NCI-H146 treated with DMSO at 0.1 percent for 48 hours (cell line): ENCODE measurements around the gene BTF3L4.
"Not testable (repeated sequence)": the region's sequence is repeated elsewhere in the genome, so short reads cannot be mapped to it uniquely, and the experiment has no call there.

ENCODE experiments used
- DNase-seq: peaks from one replicate; lab custom pipeline; 2025; ENCODE audit not compliant: unreplicated experiment; lab: John Stamatoyannopoulos, UW

BTF3L4 gene

DNA sequence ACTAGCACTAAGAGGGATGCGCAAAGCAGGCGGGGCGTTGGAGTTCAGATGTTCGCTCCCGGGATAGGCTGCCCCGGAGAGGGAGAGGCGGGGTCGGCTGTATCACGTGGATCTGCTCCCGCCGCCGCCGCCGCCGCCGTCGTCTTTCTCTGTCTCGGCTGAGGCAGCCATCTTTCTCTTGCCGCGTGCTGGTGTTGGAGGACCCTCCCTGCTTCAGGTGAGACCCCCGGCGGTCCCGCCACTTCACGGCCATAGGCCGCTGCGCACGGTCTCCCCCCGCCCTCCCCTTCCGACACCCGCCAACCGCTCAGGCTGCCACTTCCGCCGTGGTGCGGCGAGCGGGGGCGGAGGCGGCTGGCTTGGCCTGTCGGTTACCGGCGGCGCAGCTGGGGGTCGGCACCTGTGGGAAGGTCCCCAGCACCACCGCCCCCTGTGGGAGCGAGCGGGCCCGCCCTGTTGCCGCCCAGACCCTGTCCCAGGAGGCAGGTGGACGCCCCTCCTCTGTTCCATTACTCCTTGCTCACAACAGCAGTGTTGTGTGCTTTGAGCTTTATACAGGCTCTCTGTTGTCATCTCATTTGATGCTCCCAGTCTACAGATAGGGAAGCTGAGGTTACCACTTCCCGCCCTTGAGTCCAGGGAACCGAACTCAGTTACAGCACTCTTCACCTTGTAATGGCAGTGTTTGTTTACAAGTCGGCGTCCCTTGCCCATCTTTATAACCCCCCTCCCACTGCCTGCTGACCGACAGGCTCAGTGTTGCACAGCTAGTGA lies at the start of gene BTF3L4:
BTF3L4 (plus strand) TSS at position 133 of the 774 bp plus-strand sequence. CDS start 3,553 bp downstream, outside the sequence.
- peak; percentile 96 for DNase-seq

DNA sequence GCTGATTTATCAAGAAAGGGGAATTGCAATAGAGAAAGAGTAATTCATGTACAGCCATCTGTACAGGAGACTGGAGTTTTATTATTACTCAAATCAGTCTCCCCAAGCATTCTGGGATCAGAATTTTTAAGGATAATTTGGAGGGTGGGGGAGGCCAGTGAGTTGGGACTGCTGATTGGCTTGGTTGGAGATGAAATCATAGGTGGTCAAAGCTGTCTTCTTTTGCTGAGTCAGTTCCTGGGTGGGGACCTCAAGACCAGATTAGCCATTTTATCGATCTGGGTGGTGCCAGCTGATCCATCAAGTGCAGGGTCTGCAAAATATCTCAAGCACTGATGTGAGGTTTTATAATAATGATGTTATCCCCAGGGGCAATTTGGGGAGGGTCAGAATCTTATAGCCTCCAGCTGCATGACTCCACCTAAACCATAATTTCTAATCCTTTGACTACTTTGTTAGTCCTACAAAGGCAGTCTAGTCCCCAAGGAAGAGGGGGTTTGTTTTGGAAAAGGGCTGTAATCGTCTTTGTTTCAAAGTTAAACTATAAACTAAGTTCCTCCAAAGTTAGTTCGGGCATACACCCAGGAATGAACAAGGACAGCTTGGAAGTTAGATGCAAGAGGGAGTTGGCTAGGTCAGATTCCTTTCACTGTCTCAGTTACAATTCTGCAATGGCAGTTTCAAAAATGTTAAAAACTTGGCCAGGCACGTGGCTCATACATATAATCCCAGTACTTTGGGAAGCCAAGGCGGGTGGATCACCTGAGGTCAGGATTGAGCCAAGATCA lies 48.7 kb upstream of the BTF3L4 start:
- no peak for DNase-seq

DNA sequence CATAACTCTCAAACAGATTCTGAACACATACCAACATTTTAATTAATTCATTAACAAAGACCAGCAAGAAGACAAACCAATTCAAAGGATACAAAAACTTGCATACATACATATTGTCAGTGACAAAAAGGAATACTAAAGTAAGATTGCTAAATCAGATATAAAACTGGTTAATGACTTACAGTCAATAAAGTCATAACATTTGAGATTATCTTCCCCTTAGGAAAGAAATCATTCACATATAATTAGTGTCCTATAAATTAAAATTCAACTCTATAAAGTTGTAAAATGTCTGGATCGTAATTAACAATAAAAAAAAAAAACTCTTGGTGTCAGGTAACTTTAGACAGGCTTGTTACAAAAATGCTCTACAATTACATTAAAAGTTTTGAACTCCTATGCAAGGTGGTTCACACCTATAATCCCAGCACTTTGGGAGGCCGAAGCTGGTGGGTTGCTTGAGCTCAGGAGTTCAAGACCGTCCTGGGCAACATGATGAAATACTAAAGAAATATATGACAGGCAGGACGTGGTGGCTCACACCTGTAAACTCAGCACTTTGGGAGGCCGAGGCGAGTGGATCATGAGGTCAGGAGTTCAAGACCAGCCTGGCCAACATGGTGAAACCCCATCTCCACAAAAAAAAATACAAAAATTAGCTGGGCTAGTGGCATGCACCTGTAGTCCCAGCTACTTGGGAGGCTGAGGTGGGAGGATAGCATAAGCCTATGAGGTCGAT lies 47.9 kb upstream of the BTF3L4 start:
- no peak for DNase-seq

DNA sequence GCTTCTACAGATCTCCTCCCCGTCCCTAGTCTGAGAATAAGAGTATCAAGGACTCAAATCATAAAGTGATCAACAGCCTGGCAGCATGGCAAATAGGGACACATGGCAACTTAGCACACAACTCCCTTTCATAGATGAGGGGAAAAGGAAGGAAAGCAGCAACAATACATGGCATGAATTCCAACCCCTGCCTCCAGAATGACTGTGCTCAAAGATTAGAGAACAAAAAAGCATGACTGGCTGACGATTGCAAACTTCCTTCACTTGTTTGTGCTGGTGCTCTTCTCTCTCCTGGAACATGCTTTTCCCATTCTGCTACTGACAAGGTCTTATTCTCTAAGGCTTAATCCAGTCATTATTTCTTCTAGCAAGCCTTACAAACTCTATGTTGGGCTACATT lies 34.0 kb upstream of the BTF3L4 start:
- DNase-seq: no peak

- no peak for DNase-seq
Measured at GRCh38 chr1:52026278-52026677, 29.8 kb upstream of the BTF3L4 start.

GRCh38 chr1:52028328-52028727 lies 27.8 kb upstream of the BTF3L4 start:
- DNase-seq: no peak

DNA sequence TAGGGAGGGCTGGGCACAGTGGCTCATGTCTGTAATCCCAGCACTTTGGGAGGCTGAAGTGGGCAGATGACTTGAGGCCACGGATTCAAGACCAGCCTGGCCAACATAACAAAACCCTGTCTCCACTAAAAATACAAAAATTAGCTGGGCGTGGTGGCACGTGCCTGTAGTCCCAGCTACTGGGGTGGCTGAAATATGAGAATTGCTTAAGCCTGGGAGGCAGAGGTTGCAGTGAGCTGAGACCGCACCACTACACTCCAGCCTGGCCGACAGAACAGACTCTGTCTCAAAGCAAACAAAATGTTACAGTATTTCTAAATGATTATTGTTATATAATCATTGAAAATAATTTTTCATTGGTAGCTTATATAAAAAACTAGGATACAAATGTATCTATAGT lies 27.3 kb upstream of the BTF3L4 start:
- DNase-seq: not testable (repeated sequence)

DNA sequence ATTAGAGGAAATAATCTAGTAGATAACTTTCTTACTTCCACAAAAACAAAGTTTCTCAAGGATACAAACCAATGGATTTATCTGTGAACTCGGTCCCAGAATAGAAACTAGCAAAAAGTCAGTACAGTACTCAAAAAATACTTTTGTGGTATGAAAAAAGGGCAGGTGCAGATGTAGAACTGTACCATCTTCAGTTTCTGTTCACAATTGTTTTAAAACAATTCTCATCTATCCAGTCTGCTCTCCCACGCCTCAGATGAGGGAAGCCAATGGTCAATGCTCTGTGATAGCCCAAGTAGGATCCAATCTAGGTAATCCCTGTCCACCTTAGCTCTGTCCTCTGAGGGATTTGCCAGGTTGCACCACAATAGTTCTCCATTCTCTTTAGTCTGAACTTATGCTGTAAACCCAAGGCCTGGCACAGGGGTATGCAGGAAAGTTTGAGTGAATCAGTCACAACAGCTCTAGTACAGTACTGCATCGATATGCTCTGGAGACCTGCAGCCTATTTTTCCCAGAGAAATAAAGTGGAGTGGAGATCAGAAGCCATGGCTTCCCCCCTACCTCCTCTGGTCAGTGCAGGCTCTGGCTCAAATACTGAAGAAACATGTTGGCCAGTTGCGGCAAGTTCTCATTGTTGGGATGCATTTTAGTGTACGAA lies 23.8 kb upstream of the BTF3L4 start:
- DNase-seq: no peak

DNA sequence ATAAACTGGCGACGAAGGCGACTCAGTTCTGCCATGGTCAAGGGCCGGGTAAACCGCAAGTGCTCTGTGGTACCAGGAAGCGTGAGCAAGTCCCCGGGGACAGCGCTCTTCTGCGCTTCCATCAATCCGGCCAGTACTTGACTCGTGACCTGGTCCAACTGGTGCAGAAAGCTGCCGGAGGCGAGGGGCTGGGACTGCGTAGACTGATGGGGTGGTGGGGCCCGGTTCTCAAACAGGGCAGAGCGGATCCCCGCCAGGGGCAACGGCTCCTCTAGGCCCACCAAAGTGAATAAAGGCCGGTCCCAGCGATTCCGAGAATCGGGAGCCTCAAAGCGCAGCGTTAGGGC lies 23.3 kb upstream of the BTF3L4 start:
- no peak for DNase-seq

DNA sequence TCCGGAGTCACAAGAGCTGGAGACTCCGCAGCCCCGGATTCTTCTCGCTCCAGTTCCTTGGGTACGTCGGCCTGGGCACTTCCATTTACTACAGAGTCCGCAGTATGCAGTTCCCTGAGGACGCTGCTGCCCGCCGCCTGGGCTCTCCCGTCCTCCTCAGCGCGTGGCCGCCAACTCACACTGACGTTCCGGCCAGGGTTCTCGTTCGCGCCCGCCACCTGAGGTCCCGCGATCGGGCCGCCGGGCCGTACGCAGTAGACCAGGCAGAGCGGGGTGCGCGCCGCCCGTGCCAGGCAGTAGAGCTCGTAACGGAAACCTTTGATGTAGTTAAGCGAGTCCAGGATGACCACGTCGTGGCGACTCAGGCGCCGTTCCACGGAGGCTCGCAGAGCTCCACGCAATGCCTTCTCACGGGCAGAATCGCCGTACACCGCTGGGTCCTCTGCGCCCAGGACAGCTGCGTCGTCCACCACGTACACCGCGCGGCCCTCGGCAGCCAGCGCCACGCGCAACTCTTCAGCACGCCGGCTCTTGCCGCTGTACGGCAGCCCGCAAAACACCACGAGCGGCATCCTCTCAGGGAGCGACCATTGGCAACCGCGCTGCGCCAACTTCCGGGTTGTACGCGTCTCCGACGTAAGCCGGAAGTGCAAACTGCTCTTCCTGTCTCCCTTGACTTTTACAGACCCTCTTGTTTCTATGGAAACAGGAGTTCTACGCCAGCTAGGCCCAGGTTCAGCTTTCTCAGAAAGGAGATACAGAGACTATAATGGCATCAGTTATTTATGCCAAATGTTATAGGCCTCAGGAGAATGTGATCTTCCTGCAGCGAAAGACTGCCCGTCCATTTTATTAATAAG lies 22.7 kb upstream of the BTF3L4 start, which contains the start of gene KTI12:
KTI12 (minus strand) TSS at position 621 of the 860 bp plus-strand sequence; CDS start at position 572, 49 bp downstream.
- peak; percentile 83 for DNase-seq

- no peak for DNase-seq
Measured at GRCh38 chr1:52034050-52034384, 22.1 kb upstream of the BTF3L4 start.

DNA sequence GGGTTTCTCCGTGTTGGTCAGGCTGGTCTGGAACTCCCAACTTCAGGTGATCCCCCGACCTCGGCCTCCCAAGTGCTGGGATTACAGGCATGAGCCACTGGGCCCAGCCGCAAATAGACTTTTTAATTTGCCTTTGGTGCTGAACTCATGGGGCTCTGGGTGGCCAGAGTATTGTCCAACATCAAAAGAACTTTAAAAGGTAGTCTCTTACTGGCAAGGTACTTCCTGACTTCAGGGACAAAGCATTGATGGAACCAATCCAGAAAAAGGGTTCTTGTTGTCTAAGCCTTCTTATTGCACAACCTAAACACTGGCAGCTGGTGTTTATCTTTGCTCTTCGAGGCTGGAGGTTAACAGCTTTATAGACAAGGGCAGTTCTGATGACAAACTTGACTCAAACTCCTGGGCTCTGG lies 18.7 kb upstream of the BTF3L4 start:
- DNase-seq: no peak

DNA sequence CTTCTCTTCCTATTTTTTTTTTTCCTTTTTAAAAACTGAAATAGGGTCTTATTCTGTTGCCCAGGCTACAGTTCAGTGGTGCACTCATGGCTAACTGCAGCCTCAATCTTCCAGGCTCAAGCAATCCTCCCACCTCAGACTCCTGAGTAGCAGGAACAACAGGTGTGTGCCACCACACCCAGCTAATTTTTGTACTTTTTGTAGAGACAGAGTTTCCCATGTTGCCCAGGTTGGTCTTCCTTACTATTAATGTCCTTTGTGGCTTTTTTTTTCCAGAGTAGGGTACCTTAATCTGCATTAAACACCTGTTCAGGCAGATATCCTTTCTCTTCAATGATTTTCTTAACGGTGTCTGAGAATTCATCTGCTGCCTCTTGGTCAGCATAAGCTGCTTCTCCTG lies 18.2 kb upstream of the BTF3L4 start:
- no peak for DNase-seq

DNA sequence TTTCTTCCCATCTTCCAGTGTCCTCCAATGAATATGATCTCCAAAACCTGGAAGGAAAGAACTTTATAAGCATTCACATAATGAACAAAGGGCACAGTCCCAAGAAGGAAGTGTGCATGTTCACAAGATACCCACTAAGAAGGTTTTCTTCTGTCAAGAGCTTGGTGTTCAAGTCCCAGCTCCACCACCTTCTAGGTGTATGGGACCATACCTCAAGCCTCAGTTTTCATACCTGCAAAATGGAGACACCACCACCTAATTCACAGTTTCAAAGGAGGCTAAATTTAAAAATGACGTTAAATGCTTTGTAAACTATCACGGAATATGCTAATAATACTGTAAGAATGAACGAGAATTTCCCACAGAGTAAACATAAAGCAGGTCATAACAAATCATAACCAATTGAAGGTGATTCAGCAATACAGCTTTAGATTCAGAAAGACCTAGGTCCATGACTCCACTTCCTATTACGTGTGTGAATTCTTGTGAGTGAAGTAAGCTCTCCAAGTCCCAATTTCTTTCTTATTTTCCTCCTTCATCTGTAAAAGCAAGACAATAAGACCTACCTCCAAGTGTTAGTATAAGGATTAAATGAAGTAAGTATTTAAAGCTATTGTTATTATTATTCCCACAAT lies 14.4 kb upstream of the BTF3L4 start:
- DNase-seq: no peak

- DNase-seq: no peak
Measured at GRCh38 chr1:52045236-52045635, 10.9 kb upstream of the BTF3L4 start.

DNA sequence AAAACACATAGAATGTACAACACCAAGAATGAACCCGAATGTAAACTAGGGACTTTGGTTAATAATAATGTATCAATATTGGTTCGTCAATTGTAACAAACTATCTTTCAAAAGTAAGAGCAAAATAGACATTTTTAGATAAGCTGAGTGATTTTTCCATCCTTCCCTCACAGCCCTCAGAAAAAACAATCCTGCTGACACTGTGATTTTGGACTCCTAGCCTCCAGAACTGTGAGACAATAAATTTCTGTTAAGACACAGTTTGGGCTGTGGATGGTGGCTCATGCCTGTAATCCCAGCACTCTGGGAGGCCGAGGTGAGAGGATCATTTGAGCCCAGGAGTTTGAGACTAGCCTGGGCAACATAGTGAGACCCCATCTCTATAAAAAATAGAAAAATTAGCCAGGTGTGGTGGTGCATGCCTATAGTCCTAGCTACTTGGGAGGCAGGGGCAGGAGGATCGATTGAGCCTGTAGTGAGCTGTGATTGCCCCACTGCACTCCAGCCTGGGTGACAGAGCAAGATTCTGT lies 10.4 kb upstream of the BTF3L4 start:
- not testable (repeated sequence) for DNase-seq

DNA sequence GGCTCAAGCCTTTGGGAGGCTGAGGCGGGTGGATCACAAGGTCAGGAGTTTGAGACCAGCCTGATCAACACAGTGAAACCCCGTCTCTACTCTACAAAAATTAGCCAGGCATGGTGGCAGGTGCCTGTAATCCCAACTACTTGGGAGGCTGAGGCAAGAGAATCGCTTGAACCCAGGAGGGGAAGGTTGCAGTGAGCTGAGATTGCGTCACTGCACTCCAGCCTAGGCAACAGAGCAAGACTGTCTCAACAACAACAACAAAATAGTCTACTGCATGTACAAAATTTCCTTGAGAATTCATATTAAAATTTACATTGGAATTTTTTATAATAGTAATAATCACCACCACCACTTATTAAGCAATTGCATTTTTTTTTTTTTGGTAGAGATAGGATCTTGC lies 6.8 kb upstream of the BTF3L4 start:
- not testable (repeated sequence) for DNase-seq

GRCh38 chr1:52053862-52054261 lies 2.2 kb upstream of the BTF3L4 start:
- DNase-seq: no peak

DNA sequence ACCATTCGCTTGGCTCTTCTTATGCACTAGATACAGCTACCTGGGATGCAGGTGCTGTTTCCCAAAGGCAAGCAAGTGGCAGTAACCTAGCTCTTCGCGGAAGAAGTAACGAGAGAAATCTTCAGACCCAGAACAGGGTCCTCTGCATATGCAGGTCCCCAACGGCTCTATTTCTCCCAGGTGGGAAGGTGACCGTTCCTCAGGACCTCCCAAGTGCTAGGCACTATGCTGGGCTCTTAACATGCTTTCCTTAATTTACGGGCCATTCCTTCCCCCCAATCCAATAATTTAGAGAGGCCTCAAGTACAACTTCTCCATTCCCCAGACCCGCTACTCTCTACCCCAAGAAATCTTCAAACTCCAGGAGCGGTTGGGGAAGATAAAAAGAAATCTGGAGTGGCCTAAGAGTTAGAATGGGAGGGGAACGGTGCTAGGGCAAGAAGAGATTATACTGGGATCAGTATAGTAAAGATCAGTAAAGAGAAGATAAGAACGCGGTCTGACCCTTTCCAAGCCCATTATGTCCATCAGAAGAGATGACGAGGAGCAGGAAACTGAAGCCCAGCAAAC lies 1.5 kb upstream of the BTF3L4 start:
- no peak for DNase-seq
